GM12891 (cell line): ENCODE results near the gene DHDH.

Experiments used
- PAX5 ChIP-seq: IDR thresholded peaks from 2 replicates; pipeline ENCODE4 v1.6.1; 2011; ENCODE audit warnings: low read length, moderate library complexity, mild to moderate bottlenecking; ENCODE audit not compliant: insufficient read depth, severe bottlenecking
- POLR2A ChIP-seq: IDR thresholded peaks from 2 replicates; pipeline ENCODE4 v1.6.1; 2011; ENCODE audit warnings: low read depth, low read length, control low read depth
- POLR2AphosphoS5 ChIP-seq: IDR thresholded peaks from 2 replicates; pipeline ENCODE4 v1.6.1; 2011; ENCODE audit warnings: low read depth, low read length, control low read depth
- POU2F2 ChIP-seq: IDR thresholded peaks from 2 replicates; pipeline ENCODE4 v1.6.1; 2011; ENCODE audit warnings: low read depth, mild to moderate bottlenecking, control low read depth, low read length, moderate library complexity
- SPI1 ChIP-seq: IDR thresholded peaks from 2 replicates; pipeline ENCODE4 v1.6.1; 2011; ENCODE audit warnings: low read depth, low read length, control low read depth
- TAF1 ChIP-seq: IDR thresholded peaks from 2 replicates; pipeline ENCODE4 v1.6.1; 2011; ENCODE audit warnings: low read depth, low read length, control low read depth

- TF ChIP-seq POLR2A, result no peak
- TF ChIP-seq POLR2AphosphoS5, result no peak
- TF ChIP-seq POU2F2, result no peak
- TF ChIP-seq SPI1, result no peak
- no peak for TF ChIP-seq TAF1
- no peak for TF ChIP-seq PAX5
Measured at GRCh38 chr19:48883726-48884125, 49.8 kb upstream of the DHDH start.
